Prostate gland (tissue), 2 donors: ENCODE data around the gene COL4A3.

Source experiments
- CTCF ChIP-seq, 4 experiments: fragments of 200-600 bp in 2 of 4; fragments of 450-650 bp in 2 of 4; sonication (generic) in 2 of 4; IDR thresholded peaks; 1 replicate in 3 of 4; 2 replicates in 1 of 4; pipeline ENCODE4 v1.5.1; 2016 to 2019; ENCODE audit warnings: antibody characterized with exemption in 4 of 4, mild to moderate bottlenecking in 2 of 4, moderate library complexity in 2 of 4
- POLR2AphosphoS5 ChIP-seq: sonication (generic); formaldehyde crosslinking; IDR thresholded peaks from one replicate; pipeline ENCODE4 v1.6.1; 2017; ENCODE audit warnings: antibody characterized with exemption

DNA sequence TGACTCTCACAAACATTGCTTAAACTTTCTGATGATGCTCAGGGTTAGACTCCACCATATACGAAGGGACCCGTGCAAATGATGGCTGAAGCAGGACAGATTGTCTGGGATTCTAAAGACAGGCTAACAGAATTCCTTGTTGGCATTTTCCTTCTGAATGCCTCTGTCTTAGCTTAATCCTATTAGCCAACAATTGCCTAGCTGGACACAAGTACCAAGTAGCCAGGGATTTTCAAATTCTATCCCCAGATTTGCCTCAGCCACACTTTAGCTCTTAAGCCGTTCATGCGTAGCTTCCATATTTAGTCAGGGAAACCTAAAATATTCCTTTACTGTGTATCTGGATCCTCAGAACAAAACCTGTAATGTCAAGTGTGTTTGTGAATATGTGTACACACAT, 40.0 kb downstream of the COL4A3 start:
- TF ChIP-seq CTCF (IDR thresholded peaks at IDR 0.05) (no peak), POLR2AphosphoS5 (no peak)
